NCI-H2196 (cell line): ENCODE results near the gene NPIPB2.
"Not testable (repeated sequence)": the region's sequence is repeated elsewhere in the genome, so short reads cannot be mapped to it uniquely, and the experiment has no call there.

Source experiments
- DNase-seq: peaks from one replicate; lab custom pipeline; 2025; ENCODE audit not compliant: unreplicated experiment; lab: John Stamatoyannopoulos, UW

The NPIPB2 gene

DNA sequence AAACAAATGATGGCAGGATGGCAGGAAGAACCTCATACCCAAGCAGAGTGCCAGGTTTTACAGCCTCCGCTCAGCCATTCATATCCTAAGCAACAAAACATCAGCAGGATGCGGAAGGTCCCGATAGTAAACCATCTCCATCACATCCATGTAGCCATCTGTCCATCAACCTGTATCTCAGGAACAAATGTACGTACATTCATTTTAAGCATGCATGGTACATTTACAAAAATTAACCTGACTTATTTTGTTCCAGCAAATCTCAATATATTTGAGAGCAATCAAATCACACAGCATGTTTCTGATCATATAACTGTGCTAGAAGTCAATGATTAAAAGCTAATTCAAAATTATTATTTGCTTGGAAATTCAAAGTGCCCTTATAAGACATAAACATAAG is at the start of gene NPIPB2:
NPIPB2 (minus strand) TSS at position 101 of the 400 bp plus-strand sequence; CDS start at position 101, 0 bp downstream.
- DNase-seq: not testable (repeated sequence)

DNA sequence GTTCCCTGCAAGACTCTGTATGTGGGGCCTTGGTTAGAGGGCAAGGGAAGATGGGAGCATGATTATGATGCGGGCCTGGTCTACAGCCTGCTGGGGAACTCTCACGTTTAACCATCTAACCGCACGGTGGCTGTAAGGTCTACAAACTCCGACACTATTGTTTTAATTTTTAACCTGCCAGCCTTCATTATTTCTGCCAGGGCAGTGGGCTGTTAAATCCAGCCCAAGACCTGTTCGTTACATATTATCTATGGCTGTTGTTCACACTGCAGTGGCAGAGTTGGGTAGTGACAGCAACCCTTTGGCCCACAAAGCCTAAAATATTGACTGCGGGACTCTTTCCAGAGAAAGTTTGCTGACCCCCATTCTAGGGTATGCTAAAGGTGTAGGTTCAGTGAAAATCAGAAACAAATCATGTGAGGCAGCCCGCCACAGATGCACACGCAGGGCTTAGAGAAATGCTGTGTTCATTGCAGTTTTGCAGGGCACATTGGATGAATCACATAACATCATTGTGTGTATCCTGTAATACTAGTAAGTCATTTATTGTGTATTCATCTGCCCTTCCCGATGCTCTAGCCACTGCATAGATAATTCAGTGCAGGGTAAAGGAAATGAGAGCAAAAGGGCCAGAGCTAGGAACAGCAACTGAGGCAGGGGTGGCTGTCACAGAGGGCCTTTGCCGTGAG is 49.0 kb upstream of the NPIPB2 start:
- no peak for DNase-seq

DNA sequence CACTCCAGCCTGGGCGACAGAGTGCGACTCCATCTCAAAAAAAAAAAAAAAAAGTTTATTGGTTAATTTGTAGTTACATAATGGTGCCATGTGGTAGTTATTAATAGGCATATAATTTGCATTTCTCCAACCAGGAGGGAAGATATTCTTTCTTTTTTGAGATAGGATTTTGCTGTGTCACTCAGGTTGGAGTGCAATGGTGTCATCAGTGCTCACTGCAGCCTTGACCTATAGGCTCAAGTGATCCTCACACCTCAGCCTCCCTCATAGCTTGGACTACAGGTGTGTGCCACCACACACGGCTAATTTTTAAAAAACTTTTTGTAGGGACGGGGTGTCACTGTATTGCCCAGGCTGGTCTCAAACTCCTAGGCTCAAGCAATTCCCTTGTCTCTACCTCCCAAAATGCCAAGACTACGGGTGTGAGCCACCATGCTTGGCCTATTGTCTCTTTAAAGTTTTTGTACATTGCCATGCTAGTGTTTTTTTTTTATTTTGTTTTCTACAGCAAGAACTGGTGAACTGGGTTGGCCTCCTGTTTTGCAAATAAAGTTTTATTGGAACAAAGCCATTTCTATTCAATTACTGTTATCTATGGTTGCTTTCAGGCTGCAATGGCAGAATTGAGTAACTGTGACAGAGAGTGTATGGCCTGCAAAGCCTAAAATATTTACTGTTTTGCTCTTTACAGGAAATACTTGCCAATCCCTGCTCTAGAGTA is 46.6 kb upstream of the NPIPB2 start:
- no peak for DNase-seq

DNA sequence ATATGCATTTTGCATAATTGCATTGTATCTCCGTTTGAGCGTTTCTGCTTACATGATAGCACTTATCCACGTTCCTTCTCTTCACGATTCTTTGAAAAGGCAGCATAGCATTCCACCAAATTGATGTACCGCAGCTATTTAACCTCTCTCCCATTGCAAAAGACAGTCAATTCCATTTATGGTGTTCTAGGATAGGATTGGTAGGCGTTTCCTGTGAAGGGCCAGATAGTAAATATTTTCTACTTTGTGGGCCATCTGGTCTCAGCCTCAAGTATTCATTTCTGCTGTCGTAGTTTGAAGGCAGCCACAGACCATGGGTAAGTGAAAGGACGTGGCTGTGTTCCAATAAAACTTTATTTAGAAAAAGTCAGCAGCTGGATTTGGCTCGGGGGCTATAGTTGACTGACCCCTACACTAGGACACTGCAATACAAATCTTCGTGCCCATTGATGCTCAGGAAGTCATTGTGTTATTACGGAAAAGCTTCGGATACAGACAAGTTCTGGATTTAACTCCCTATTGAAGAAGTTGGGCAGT is 44.7 kb upstream of the NPIPB2 start:
- no peak for DNase-seq

DNA sequence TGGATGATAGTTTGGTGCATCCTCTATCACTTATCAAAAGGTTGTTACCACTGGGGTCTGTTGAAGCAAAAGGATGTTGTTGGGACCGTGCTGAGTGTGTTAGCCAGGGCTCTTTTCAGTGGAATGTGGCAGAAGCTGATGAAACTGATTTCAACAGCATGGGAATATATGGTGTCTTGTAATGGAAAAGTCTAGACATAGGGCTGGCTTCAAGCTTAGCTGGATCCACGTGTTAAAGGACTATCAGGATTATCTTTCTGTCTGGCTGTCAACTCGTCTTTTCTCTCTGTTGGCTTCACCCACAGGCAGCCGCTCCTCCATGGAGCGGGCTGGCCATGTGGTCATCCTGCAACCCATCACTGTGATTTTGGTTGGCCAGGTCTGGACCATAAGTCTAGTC is 43.4 kb upstream of the NPIPB2 start:
- DNase-seq: no peak

DNA sequence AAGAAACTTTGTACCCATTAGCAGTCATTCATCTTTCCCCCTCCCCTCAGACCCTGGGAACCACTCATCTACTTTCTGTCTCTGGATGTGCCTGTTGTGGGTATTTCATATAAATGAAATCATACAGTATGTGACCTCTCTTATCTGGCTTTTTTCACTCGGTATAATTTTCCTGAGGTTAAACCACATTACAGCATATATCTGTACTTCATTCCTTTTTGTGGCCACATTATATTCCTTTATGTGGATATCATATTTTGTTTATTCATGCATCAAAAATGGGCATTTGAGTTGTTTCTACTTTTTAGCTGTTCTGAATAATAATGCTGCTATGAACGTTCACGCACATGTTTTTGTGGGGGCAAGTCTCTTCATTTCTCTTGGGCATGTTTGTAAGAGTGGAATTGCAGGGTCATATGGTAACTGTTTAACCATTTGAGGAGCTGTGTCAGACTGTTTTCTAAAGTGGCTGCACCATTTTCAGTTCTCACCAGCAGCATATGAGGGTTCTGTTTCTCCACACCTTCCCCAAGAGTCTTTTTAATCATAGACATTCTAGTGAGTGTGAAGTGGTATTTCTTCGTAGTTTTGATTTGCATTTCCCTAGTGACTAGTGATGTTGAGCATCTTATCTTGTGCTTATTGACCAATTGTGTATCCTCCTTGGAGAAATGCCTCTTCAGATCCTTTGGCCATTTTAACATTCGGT is 38.4 kb upstream of the NPIPB2 start:
- DNase-seq: no peak

DNA sequence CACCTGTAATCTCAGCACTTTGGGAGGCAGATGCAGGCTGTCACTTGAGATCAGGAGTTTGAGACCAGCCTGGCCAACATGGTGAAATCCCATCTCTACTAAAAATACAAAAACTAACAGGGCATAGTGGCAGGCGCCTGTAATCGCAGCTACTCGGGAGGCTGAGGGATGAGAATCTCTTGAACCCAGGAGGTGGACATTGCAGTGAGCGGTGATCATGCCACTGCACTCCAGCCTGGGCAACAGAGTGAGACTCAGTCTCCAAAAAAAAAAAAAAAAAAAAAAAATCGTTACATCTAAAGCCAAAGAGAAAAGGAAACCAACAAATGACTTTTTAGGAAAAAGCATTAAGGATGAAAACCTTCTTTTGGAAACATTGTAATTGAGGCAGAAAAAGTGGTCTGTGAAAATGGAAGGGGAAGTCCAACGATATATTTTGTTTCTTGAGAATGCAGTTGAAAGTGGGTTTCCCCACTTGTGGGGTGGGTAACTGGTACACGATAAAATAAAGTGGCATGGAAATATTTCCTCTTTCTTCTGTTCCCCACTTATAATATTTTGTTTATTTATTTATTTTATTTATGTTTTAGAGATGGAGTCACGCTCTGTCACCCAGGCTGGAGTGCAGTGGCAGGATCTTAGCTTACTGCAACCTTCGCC is 37.3 kb upstream of the NPIPB2 start:
- DNase-seq: no peak

DNA sequence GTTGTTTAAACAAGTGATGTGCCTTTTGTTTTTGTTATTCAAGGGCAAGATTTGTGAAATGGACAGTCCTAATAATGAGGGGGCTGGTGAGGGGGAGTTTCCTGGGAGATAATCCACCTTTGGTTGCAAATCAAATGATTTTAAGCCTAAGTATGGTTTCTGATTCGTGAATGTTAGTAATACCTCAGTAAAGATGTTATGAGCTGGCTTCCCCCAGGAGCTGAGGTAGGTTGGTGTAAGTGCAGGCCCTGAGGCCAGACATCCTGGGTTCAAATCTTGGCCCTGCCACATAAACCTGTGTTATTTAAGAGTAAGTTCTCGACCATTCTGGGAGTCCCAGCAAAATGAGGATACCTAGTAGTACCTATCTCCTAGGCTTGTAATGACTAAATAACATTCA is 36.2 kb upstream of the NPIPB2 start:
- DNase-seq: no peak

DNA sequence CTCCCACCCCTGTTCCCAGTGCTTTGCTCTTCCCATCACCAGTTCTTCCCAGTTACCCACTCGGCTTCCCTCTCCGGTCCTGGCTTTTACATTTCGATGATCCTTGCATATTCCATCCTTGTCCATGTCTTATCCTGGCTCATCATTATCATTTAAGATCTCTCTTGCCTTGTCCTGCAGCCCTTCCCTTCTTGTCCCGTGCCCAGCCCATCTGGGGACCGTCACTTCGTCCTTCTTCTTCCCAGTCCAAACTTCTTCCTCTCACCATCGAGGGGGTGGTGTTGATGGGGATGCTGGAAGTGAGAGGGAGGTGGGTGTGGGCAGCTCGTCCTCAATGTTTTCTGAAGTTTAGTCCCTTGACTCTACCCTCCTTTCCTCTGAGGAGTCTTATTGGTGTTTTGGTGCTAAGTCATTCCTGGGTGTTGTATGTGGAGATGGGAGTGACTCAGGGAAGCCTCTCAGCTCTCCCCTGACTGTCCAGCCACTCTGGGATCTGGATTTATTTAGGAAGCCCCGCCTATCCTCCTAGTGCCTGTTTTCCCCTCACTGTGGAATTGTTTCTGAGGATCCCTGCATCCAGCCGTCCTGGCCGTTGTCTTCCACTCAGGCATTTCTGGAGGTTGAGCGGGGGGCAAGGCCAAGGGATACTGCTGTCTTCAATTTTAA is 35.7 kb upstream of the NPIPB2 start:
- DNase-seq: no peak

DNA sequence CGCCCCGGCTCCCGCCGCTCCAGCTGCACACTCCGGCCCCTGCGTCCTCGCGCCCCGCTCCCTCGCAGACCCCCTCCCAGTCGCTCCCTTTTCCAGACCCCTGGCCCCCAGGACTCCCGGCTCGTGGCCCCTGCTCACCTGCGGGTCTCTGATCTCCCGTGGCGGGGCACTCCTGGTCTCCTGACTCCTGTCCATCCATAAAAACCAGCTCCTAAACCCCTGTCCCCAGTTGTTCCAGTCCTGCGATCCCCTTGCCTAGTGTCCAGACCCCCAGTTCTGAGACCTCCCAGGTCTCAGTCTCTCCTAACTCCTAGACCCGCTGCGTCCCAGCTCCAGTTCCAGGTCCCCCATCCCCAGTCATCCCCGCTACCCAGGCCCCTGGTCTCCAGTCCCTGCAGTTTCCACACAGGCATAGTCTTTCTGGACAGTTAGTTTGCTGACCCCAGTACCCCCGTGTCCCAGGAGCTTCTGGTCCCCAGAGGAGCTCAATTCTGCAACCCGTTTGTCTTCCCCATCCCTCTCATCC is 35.1 kb upstream of the NPIPB2 start:
- DNase-seq: no peak

DNA sequence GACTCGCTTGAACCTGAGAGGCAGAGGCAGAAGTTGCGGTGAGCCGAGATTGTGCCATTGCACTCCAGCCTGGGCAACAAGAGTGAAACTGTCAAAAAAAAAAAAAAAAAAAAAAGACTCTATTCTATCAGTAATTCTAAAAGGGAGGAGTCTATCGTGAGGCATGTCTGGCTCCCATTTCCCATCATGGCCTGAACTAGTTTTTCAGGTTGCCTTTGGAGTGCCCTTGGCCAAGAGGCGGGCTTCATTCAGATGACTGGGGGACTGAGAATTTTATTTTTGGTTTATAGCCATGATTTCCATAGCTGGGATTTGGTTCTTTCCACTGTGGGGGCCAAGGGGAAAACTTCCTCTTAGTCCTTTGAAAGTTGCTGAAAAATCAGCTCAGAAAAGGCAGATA is 31.2 kb upstream of the NPIPB2 start:
- DNase-seq: no peak

DNA sequence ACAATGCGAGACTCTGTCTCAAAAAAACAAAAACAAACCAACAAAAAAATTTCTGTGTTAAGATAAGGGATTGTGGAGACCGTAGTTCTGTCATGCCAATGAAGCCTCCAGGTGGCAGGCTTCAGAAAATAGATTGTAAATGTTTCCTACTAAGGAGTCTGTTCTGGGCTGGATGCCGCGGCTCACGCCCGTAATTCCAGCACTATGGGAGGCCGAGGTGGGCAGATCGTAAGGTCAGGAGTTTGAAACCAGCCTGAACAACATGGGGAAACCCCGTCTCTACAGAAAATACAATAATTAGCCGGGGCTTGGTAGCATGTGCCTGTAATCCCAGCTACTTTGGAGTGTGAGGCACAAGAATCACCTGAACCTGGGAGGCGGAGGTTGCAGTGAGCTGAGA is 30.3 kb upstream of the NPIPB2 start:
- no peak for DNase-seq

DNA sequence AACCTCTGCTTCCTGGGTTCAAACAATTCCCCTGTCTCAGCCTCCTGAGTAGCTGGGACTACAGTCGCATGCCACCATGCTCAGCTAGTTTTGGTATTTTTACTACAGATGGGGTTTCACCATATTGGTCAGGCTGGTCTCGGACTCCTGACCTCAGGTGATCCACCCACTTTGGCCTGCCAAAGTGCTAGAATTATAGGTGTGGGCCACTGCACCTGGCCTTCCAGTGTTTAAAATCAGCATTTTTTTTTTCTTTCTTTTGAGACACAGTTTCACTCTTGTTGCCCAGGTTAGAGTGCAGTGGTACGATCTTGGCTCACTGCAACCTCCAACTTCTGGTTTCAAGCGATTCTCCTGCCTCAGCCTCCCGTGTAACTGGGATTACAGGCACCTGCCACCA is 28.4 kb upstream of the NPIPB2 start:
- not testable (repeated sequence) for DNase-seq

DNA sequence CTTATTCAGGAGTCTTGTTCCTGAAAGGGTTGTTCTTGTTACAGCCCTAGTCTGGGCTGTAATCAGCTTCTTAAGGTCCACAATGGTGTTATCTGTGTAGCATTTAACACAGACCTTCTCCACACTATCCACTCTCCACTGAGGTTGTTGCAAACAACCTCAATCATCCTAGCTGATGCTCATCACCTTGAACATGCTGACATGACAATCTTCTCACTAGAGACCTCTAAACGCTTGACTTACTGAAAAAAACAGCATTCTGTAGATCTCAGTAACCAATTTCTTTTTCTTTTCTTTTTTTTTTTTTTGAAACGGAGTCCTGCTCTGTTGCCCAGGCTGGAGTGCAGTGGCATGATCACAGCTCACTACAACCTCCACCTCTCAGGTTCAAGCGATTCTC is 26.7 kb upstream of the NPIPB2 start:
- DNase-seq: no peak

DNA sequence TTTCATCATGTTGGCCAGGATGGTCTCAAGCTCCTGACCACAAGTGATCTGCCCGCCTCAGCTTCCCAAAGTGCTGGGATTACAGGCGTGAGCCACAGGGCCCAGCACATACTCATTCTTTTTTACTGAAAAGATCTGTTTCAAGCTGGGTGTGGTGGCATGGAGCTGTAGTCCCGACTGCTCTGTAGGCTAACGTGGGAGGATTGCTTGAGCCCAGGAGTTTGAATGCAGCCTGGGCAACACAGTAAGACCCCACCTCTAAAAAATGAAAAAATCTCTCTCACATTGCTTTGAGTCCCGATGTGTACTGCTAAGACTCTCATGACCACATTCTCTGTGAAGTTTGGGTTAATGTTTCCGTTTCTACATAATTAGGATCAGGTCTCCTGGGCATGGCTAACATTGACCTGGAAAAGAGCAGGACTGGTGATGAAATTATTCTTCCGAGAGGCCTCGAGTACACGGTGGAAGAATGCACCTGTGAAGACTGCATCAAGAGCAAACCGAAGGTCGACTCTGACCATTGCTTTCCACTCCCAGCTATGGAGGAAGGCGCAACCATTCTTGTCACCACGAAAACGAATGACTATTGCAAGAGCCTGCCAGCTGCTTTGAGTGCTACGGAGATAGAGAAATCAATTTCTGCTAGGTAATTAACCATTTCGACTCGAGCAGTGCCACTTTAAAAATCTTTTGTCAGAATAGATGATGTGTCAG is 25.5 kb upstream of the NPIPB2 start:
- DNase-seq: no peak

DNA sequence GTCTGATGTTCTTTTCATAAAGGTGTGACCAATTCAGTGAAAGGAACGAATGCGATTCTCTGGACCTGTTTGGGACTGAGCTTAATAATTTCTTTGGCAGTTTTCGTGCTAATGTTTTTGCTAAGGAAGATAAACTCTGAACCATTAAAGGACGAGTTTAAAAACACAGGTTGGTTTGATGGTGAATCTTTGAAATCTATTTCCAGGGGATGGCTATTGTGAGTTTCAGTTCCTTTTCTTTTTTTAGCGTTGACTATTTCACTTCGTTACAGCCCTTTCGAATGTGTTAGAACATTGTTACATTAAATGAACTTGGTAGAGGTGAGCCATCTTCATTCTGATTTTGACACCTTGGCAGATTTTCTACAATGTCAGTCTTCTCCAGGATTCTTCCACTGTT is 24.3 kb upstream of the NPIPB2 start:
- DNase-seq: no peak

DNA sequence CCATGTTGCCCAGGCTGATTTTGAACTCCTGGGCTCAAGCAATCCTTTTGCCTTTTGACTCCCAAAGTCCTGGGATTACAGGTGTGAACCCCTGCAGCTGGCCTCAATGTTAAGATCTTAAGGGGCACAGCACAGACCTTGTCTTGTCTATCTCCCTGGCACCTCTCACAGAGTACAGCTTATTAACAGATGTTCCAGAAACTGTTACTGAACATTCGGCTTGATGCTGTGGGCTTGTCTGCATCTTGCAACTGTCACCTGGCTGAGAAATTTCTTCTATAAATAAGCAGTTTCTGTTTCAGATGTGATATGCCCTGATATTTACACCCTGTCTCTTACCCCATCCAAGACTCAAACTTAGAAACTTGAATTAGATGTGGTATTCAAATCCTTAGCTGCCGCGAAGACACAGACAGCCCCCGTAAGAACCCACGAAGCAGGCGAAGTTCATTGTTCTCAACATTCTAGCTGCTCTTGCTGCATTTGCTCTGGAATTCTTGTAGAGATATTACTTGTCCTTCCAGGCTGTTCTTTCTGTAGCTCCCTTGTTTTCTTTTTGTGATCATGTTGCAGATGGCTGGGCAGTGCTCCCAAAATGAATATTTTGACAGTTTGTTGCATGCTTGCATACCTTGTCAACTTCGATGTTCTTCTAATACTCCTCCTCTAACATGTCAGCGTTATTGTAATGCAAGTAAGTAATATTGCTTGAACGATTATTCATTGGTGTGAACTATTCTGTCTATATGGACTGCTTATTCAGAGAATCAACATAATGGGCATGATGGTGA is 23.1 kb upstream of the NPIPB2 start, which contains the start of gene TNFRSF17:
TNFRSF17 (plus strand) TSS at position 450 of the 791 bp plus-strand sequence; CDS start at position 565, 115 bp downstream.
- DNase-seq: no peak

DNA sequence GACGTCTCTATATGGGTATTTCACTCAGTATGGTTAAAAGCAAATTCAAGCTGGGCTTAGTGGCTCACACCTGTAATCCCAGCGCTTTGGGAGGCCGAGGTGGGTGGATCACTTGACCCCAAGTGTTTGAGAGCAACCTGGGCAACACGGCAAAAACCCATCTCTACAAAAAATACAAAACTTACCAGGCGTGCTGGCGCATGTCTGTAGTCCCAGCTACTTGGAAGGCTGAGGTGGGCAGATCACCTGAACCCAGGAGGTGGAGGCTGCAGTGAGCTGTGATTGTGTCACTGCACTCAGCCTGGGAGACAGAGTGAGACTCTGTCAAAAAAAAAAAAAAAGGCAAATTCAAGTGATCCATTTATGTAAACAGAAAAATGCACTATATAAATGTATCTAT is 21.9 kb upstream of the NPIPB2 start:
- no peak for DNase-seq

DNA sequence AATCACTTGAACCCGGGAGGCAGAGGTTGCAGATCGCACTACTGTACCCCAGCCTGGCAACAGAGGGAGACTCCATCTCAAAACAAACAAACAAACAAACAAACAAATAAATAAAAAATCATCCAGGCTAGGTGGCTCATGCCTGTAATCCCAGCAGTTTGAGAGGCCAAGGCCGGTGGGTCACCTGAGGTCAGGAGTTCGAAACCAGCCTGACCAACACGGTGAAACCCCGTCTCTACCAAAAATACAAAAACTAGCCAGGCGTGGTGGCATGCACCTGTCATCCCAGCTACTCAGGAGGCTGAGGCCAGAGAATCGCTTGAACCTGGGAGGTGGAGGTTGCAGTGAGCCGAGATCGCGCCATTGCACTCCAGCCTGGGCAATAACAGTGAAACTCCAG is 21.1 kb upstream of the NPIPB2 start:
- not testable (repeated sequence) for DNase-seq
